HepG2 (cell line): ENCODE measurements around the gene ESYT1. TPM values are rescaled to one million over a fixed set of nuclear protein-coding genes. Genes with fewer than 3 reads are reported as not detected.

Source experiments
- FOXJ3 ChIP-seq: sonication (generic); formaldehyde crosslinking; IDR thresholded peaks from 2 replicates; pipeline ENCODE4 v1.4.0; 2020; ENCODE audit warnings: missing genetic modification reagents, mild to moderate bottlenecking, borderline replicate concordance
- HMG20A ChIP-seq: IDR thresholded peaks from 2 replicates; pipeline ENCODE4 v1.6.1; 2016; ENCODE audit warnings: borderline replicate concordance
- IKZF1 ChIP-seq: fragments of 450-650 bp; IDR thresholded peaks from 2 replicates; pipeline ENCODE4 v1.7.1; 2016
- ISL2 ChIP-seq: sonication (generic); formaldehyde crosslinking; IDR thresholded peaks from 2 replicates; pipeline ENCODE4 v1.5.0; 2020; ENCODE audit warnings: missing genetic modification reagents
- NR2C2 ChIP-seq: sonication (generic); formaldehyde crosslinking; IDR thresholded peaks from 2 replicates; pipeline ENCODE4 v1.4.0; 2020; ENCODE audit warnings: missing genetic modification reagents, mild to moderate bottlenecking, moderate library complexity, borderline replicate concordance
- NR2F6 ChIP-seq, 2 experiments: IDR thresholded peaks; 2 replicates each; pipeline ENCODE4 v1.6.1; 2016; ENCODE audit warnings: antibody characterized with exemption in 1 of 2, mild to moderate bottlenecking in 1 of 2
- SIN3A ChIP-seq: IDR thresholded peaks from 2 replicates; pipeline ENCODE4 v1.6.1; 2011; ENCODE audit warnings: low read depth, mild to moderate bottlenecking, control low read depth, low read length, borderline replicate concordance
- ZBTB7A ChIP-seq: sonication (generic); formaldehyde crosslinking; IDR thresholded peaks from 2 replicates; pipeline ENCODE4 v1.8.0; 2022; ENCODE audit warnings: mild to moderate bottlenecking, missing genetic modification reagents
- ZNF496 ChIP-seq: sonication (generic); formaldehyde crosslinking; IDR thresholded peaks from 2 replicates; pipeline ENCODE4 v1.8.1; 2023; ENCODE audit warnings: mild to moderate bottlenecking, moderate library complexity, missing genetic modification reagents; ENCODE audit not compliant: insufficient replicate concordance
- polyA plus RNA-seq, 8 experiments: library from polyadenylated mRNA; depleted of rRNA in 3 of 8; stranded (reverse) in 7 of 8; unstranded in 1 of 8; fragments of >200 nt; fragmentation: Illumina TruSeq in 4 of 8; extraction: Trizol in 4 of 8; gene quantifications; 2 replicates each; pipeline versions ENCODE4 v1.2.1 to v1.2.3, GENCODE V29; 2011 to 2016; ENCODE audit warnings: low read depth in 4 of 8, missing spikeins in 1 of 8, mixed read lengths in 1 of 8; ENCODE audit not compliant: insufficient read depth in 1 of 8
- total RNA-seq, 5 experiments: library from RNA; depleted of rRNA; stranded (reverse); fragments of >200 nt; fragmentation: Illumina TruSeq; extraction: Trizol; gene quantifications; 2 replicates each; pipeline ENCODE4 v1.2.3, GENCODE V29; 2016; ENCODE audit warnings: low read depth in 1 of 5
- TF ChIP-seq, protein P1 (sequence below): sonication (generic); formaldehyde crosslinking; conservative IDR thresholded peaks from 2 replicates; pipeline ENCODE4 v1.8.0; 2022; ENCODE audit warnings: low read depth, missing genetic modification reagents
- TF ChIP-seq, protein P2 (sequence below): sonication (generic); formaldehyde crosslinking; IDR thresholded peaks from 2 replicates; pipeline ENCODE4 v1.8.1; 2022; ENCODE audit warnings: mild to moderate bottlenecking, missing genetic modification reagents
- TF ChIP-seq, protein P3 (sequence below): fragments of 450-650 bp; IDR thresholded peaks from 2 replicates; pipeline ENCODE4 v1.6.1; 2016
- TF ChIP-seq, protein P4 (sequence below): sonication (generic); formaldehyde crosslinking; IDR thresholded peaks from 2 replicates; pipeline ENCODE4 v1.4.0; 2020; ENCODE audit warnings: missing genetic modification reagents
- TF ChIP-seq, protein P5 (sequence below): sonication (generic); formaldehyde crosslinking; conservative IDR thresholded peaks from 2 replicates; pipeline ENCODE4 v1.8.0; 2022; ENCODE audit warnings: missing genetic modification reagents
- TF ChIP-seq, protein P6 (sequence below): sonication (generic); formaldehyde crosslinking; conservative IDR thresholded peaks from 2 replicates; pipeline ENCODE4 v1.4.0; 2020; ENCODE audit warnings: missing genetic modification reagents
- TF ChIP-seq, protein P7 (sequence below): IDR thresholded peaks from 2 replicates; pipeline ENCODE4 v1.6.1; 2016; ENCODE audit warnings: mild to moderate bottlenecking, missing biosample characterization, missing genetic modification reagents

Gene ESYT1
- total and polyA plus RNA-seq, 2 of the 13 experiments (the other 11 are each of a cell fraction or from before 2014, with no cell fraction given), result 66.9 to 71.0 TPM

DNA sequence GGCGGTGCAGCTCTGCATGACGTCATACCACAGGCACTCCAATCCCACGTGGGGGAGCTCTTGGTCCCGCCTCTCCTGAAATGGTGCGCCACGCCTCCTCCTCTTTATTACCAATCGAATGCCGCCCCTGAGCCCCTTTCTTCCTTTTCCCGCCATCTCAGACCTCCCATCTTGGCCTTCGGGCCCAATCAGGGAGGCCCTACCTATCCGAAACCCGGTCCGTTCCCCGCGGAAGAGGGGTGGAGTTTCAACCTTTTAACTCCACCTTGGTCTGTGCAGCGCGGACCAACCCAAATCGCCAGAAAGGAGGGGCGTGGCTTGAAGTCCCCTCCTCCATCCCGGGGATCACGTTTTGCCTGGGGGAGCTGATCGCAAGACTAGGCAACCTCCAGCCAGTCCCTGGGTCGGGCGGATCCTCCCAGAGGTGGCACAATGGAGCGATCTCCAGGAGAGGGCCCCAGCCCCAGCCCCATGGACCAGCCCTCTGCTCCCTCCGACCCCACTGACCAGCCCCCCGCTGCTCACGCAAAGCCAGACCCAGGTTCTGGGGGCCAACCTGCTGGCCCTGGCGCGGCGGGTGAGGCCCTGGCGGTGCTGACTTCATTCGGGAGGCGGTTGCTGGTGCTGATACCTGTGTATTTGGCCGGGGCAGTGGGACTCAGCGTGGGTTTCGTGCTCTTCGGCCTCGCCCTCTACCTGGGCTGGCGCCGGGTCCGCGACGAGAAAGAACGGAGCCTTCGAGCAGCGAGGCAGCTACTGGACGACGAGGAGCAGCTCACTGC lies at the start of gene ESYT1 (continued):
- TF ChIP-seq, protein P1, sequence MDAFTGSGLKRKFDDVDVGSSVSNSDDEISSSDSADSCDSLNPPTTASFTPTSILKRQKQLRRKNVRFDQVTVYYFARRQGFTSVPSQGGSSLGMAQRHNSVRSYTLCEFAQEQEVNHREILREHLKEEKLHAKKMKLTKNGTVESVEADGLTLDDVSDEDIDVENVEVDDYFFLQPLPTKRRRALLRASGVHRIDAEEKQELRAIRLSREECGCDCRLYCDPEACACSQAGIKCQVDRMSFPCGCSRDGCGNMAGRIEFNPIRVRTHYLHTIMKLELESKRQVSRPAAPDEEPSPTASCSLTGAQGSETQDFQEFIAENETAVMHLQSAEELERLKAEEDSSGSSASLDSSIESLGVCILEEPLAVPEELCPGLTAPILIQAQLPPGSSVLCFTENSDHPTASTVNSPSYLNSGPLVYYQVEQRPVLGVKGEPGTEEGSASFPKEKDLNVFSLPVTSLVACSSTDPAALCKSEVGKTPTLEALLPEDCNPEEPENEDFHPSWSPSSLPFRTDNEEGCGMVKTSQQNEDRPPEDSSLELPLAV (CRISPR knock-in tag), result no peak
- TF ChIP-seq, protein P2, sequence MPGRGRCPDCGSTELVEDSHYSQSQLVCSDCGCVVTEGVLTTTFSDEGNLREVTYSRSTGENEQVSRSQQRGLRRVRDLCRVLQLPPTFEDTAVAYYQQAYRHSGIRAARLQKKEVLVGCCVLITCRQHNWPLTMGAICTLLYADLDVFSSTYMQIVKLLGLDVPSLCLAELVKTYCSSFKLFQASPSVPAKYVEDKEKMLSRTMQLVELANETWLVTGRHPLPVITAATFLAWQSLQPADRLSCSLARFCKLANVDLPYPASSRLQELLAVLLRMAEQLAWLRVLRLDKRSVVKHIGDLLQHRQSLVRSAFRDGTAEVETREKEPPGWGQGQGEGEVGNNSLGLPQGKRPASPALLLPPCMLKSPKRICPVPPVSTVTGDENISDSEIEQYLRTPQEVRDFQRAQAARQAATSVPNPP (CRISPR knock-in tag), result no peak
- TF ChIP-seq, protein P3, sequence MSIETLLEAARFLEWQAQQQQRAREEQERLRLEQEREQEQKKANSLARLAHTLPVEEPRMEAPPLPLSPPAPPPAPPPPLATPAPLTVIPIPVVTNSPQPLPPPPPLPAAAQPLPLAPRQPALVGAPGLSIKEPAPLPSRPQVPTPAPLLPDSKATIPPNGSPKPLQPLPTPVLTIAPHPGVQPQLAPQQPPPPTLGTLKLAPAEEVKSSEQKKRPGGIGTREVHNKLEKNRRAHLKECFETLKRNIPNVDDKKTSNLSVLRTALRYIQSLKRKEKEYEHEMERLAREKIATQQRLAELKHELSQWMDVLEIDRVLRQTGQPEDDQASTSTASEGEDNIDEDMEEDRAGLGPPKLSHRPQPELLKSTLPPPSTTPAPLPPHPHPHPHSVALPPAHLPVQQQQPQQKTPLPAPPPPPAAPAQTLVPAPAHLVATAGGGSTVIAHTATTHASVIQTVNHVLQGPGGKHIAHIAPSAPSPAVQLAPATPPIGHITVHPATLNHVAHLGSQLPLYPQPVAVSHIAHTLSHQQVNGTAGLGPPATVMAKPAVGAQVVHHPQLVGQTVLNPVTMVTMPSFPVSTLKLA, result peak; percentile 85
- TF ChIP-seq NR2F6 (IDR thresholded peaks at IDR 0.05), result no peak
- no peak for TF ChIP-seq NR2F6 (CRISPR knock-in tag; IDR thresholded peaks at IDR 0.05)
- TF ChIP-seq, protein P4, sequence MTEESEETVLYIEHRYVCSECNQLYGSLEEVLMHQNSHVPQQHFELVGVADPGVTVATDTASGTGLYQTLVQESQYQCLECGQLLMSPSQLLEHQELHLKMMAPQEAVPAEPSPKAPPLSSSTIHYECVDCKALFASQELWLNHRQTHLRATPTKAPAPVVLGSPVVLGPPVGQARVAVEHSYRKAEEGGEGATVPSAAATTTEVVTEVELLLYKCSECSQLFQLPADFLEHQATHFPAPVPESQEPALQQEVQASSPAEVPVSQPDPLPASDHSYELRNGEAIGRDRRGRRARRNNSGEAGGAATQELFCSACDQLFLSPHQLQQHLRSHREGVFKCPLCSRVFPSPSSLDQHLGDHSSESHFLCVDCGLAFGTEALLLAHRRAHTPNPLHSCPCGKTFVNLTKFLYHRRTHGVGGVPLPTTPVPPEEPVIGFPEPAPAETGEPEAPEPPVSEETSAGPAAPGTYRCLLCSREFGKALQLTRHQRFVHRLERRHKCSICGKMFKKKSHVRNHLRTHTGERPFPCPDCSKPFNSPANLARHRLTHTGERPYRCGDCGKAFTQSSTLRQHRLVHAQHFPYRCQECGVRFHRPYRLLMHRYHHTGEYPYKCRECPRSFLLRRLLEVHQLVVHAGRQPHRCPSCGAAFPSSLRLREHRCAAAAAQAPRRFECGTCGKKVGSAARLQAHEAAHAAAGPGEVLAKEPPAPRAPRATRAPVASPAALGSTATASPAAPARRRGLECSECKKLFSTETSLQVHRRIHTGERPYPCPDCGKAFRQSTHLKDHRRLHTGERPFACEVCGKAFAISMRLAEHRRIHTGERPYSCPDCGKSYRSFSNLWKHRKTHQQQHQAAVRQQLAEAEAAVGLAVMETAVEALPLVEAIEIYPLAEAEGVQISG, result peak; percentile 57; the same call in 1 of the 2 replicates
- no peak for TF ChIP-seq ZNF496 (CRISPR knock-in tag)
- TF ChIP-seq, protein P5, sequence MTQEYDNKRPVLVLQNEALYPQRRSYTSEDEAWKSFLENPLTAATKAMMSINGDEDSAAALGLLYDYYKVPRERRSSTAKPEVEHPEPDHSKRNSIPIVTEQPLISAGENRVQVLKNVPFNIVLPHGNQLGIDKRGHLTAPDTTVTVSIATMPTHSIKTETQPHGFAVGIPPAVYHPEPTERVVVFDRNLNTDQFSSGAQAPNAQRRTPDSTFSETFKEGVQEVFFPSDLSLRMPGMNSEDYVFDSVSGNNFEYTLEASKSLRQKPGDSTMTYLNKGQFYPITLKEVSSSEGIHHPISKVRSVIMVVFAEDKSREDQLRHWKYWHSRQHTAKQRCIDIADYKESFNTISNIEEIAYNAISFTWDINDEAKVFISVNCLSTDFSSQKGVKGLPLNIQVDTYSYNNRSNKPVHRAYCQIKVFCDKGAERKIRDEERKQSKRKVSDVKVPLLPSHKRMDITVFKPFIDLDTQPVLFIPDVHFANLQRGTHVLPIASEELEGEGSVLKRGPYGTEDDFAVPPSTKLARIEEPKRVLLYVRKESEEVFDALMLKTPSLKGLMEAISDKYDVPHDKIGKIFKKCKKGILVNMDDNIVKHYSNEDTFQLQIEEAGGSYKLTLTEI (CRISPR knock-in tag), result no peak
- no peak for TF ChIP-seq FOXJ3
- TF ChIP-seq, protein P6, sequence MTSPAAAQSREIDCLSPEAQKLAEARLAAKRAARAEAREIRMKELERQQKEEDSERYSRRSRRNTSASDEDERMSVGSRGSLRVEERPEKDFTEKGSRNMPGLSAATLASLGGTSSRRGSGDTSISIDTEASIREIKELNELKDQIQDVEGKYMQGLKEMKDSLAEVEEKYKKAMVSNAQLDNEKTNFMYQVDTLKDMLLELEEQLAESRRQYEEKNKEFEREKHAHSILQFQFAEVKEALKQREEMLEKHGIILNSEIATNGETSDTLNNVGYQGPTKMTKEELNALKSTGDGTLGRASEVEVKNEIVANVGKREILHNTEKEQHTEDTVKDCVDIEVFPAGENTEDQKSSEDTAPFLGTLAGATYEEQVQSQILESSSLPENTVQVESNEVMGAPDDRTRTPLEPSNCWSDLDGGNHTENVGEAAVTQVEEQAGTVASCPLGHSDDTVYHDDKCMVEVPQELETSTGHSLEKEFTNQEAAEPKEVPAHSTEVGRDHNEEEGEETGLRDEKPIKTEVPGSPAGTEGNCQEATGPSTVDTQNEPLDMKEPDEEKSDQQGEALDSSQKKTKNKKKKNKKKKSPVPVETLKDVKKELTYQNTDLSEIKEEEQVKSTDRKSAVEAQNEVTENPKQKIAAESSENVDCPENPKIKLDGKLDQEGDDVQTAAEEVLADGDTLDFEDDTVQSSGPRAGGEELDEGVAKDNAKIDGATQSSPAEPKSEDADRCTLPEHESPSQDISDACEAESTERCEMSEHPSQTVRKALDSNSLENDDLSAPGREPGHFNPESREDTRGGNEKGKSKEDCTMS, result no peak
- TF ChIP-seq ISL2, result peak; percentile 46
- TF ChIP-seq SIN3A, result peak; percentile 26; the same call in 1 of the 2 replicates
- no peak for TF ChIP-seq IKZF1
- TF ChIP-seq NR2C2 (CRISPR knock-in tag), result peak; percentile 3; the same call in 1 of the 2 replicates
- TF ChIP-seq HMG20A (CRISPR knock-in tag), result 0 out of 2 replicates have a peak, but pooled peaks have one; percentile 1
- TF ChIP-seq ZBTB7A, result no peak
- TF ChIP-seq, protein P7, sequence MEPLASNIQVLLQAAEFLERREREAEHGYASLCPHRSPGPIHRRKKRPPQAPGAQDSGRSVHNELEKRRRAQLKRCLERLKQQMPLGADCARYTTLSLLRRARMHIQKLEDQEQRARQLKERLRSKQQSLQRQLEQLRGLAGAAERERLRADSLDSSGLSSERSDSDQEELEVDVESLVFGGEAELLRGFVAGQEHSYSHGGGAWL (CRISPR knock-in tag), result 0 out of 2 replicates have a peak, but pooled peaks have one; percentile 37
